Upper lobe of left lung (tissue), 6 donors: ENCODE results near the gene KIF15. TPM values are rescaled to one million over a fixed set of nuclear protein-coding genes. Genes with fewer than 3 reads are reported as not detected.

Experiments used
- ATAC-seq, 2 donors: fragments of 200-7000 bp; cut with Tn5 transposase; one replicate each; pipeline ENCODE4 v1.9.1; 2022; ENCODE audit warnings: mild to moderate bottlenecking in 2 of 2, moderate library complexity in 2 of 2; ENCODE audit not compliant: low FRiP score in 2 of 2
- DNase-seq, 2 donors: peaks; one replicate each; pipeline ENCODE4 v3.0.0-alpha.2; 2019 to 2020
- H3K27ac ChIP-seq, 4 donors: fragments of 200-600 bp; sonication (generic); one replicate each; pipeline ENCODE4 v1.5.1; 2016 to 2019
- H3K27me3 ChIP-seq, 4 donors: fragments of 200-600 bp; sonication (generic); one replicate each; pipeline ENCODE4 v1.5.1; 2017 to 2019
- H3K36me3 ChIP-seq, 4 donors: fragments of 200-600 bp; sonication (generic); one replicate each; pipeline ENCODE4 v1.5.1; 2016 to 2019
- H3K4me1 ChIP-seq, 4 donors: fragments of 200-600 bp; sonication (generic); one replicate each; pipeline ENCODE4 v1.5.1; 2018 to 2019
- H3K4me3 ChIP-seq, 4 donors: fragments of 200-600 bp; sonication (generic); one replicate each; pipeline ENCODE4 v1.5.1; 2017 to 2019; ENCODE audit warnings: mild to moderate bottlenecking in 2 of 4, moderate library complexity in 1 of 4
- H3K9me3 ChIP-seq, 4 donors: fragments of 200-600 bp; sonication (generic); one replicate each; pipeline ENCODE4 v1.5.1; 2018 to 2019
- EP300 ChIP-seq, 4 donors: sonication (generic); formaldehyde crosslinking; IDR thresholded peaks; one replicate each; pipeline ENCODE4 v1.5.1; 2017; ENCODE audit warnings: antibody characterized with exemption in 4 of 4, control low read depth in 2 of 4
- POLR2A ChIP-seq, 4 donors: fragments of 450-650 bp; IDR thresholded peaks; one replicate each; pipeline ENCODE4 v1.5.1; 2016 to 2017; ENCODE audit warnings: antibody characterized with exemption in 4 of 4, mild to moderate bottlenecking in 2 of 4
- POLR2AphosphoS5 ChIP-seq, 2 donors: sonication (generic); formaldehyde crosslinking; IDR thresholded peaks; one replicate each; pipeline ENCODE4 v1.5.1; 2017; ENCODE audit warnings: antibody characterized with exemption in 2 of 2
- WGBS, 2 donors: methylation state at CpG; one replicate each; pipeline ENCODE4 v1.1.5; 2017 to 2018; 5-methylcytosine and 5-hydroxymethylcytosine counted together
- total RNA-seq, 6 donors: library from RNA; depleted of rRNA in 4 of 6; stranded (reverse); fragments of >200 nt in 4 of 6; gene quantifications; one replicate each; pipeline versions ENCODE4 v1.1.0 to v1.2.1, GENCODE V29; 2016 to 2021
- TF ChIP-seq, protein P1 (sequence below), 6 experiments: fragments of 450-650 bp in 4 of 6; fragments of 200-600 bp in 2 of 6; sonication (generic) in 2 of 6; IDR thresholded peaks; one replicate each; pipeline ENCODE4 v1.5.1; 2016 to 2019; ENCODE audit warnings: antibody characterized with exemption in 6 of 6
- donor health status: DM: no; HTN: no; CAD: no; lungs with moderate emphysema.
- donor health status: DM: no; HTN: yes; CAD: no; lungs with severe emphysema.

The KIF15 gene
- total RNA-seq, 6 donors from 2014 or later: 0.69 to 2.3 (median 0.89) TPM; not detected in 1

DNA sequence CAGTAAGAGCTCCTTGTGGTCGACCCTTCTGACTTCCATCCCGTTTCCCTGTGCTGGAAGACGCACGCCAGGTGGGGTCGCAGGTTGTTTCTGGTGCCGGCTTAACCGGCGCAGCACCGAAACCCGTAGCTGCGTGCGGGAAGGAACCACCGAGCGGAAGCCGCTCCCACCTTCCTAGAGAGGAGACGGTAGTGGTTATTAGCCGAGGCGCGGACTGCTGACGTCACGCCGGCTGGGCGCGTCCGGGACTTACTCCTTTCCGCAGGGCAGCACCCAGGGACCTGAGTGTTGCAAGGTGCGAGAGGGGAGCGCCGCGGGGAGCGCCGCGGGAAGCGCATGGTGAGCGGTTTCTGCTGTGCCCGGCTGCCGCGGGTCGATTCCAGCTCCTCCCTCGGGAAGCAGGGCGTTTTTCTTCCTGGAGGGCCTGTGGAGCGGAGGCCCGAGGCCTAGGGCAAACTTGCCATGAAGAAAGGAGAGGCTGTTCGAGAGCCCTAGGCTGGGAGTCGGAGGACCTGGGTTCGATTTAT is 32.1 kb upstream of the KIF15 start, which contains the start of gene ZNF501:
TSS of gene ZNF501 (plus strand) at position 252 of the 527 bp plus-strand sequence. CDS start 4,787 bp downstream, outside the sequence.
- H3K4me3 ChIP-seq: peak within 1 kb of the TSS; percentile 69 to 77 (median 72)
- TF ChIP-seq EP300 (IDR thresholded peaks at IDR 0.05) (peak in 1 of 4 donors; percentile 37), POLR2AphosphoS5 (IDR thresholded peaks at IDR 0.05) (peak; percentile 45 to 79), POLR2A (IDR thresholded peaks at IDR 0.05) (peak in 1 of 4 donors; percentile 48)
- TF ChIP-seq, protein P1, sequence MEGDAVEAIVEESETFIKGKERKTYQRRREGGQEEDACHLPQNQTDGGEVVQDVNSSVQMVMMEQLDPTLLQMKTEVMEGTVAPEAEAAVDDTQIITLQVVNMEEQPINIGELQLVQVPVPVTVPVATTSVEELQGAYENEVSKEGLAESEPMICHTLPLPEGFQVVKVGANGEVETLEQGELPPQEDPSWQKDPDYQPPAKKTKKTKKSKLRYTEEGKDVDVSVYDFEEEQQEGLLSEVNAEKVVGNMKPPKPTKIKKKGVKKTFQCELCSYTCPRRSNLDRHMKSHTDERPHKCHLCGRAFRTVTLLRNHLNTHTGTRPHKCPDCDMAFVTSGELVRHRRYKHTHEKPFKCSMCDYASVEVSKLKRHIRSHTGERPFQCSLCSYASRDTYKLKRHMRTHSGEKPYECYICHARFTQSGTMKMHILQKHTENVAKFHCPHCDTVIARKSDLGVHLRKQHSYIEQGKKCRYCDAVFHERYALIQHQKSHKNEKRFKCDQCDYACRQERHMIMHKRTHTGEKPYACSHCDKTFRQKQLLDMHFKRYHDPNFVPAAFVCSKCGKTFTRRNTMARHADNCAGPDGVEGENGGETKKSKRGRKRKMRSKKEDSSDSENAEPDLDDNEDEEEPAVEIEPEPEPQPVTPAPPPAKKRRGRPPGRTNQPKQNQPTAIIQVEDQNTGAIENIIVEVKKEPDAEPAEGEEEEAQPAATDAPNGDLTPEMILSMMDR (IDR thresholded peaks at IDR 0.05): peak in 1 of 6 experiments; percentile 17
- H3K9me3 ChIP-seq: peaks cover 27 to 100% (median 76%) of the 10 kb centered on the region in 4 donors
- H3K4me1 ChIP-seq: peaks cover 4 to 16% (median 9%) of the 10 kb centered on the region in 4 donors
- WGBS, 2 donors: 1% methylated on average over 31 to 36 of the region's 46 CpGs
- peaks cover 0 to 31% (median 23%) of the 10 kb centered on the region in 4 donors for H3K36me3 ChIP-seq
- H3K27ac ChIP-seq: peak within 1 kb of the TSS; percentile 15 to 59 (median 54)
- ATAC-seq: peak; percentile 95 to 99
- DNase-seq: peak; percentile 95 to 99
- no peaks in the 10 kb centered on the region for H3K27me3 ChIP-seq

DNA sequence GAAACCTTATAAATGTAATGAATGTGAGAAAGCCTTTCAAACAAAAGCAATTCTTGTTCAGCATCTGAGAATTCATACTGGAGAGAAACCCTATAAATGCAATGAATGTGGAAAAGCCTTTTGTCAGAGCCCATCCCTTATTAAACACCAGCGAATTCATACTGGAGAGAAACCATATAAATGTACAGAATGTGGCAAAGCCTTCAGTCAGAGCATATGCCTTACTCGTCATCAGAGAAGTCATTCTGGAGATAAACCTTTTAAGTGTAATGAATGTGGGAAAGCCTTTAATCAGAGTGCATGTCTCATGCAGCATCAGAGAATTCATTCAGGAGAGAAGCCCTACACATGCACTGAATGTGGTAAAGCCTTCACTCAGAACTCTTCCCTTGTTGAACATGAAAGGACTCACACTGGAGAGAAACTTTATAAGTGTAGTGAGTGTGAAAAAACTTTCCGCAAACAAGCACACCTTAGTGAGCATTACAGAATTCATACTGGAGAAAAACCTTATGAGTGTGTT is 26.9 kb upstream of the KIF15 start:
- no peak for TF ChIP-seq POLR2A (IDR thresholded peaks at IDR 0.05)
- no peak for TF ChIP-seq EP300 (IDR thresholded peaks at IDR 0.05)
- TF ChIP-seq, protein P1 (IDR thresholded peaks at IDR 0.05): no peak
- no peak for TF ChIP-seq POLR2AphosphoS5 (IDR thresholded peaks at IDR 0.05)
- Histone ChIP-seq H3K36me3 (peaks cover 0 to 42% (median 28%) of the 10 kb centered on the region in 4 donors), H3K4me1 (peaks cover 0 to 8% (median 5%) of the 10 kb centered on the region in 4 donors), H3K4me3 (no peak overlapping the region), H3K27me3 (no peaks in the 10 kb centered on the region), H3K9me3 (peaks cover 68 to 98% (median 91%) of the 10 kb centered on the region in 4 donors), H3K27ac (no peak overlapping the region)
- ATAC-seq (no peak), DNase-seq (no peak)
- whole genome bisulfite sequencing, 2 donors: 94 to 97% methylated on average over 3 of the region's 3 CpGs

DNA sequence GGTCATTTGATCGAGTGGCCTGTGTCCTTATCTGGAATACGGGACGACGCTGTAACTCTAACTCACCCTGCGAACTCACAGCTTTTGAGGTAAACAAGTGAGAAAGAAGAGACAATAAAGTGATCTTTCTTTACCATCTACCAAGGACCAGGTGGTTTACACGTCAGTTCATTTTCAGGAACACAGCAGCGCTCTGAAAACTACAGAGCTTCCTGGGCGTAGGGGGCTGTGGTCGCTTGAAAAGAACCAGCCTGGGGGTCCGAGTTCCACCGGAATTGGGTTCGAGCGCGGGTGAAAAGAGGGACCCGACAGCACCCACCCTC is 532 bp upstream of the KIF15 start:
- Histone ChIP-seq H3K4me1 (peaks cover 12 to 26% (median 16%) of the 10 kb centered on the region in 4 donors), H3K36me3 (peaks cover 0 to 8% (median 0%) of the 10 kb centered on the region in 4 donors), H3K4me3 (peak overlapping the region; percentile 59 to 86 (median 73)), H3K9me3 (peaks cover 0 to 12% (median 1%) of the 10 kb centered on the region in 4 donors), H3K27ac (peak overlapping the region; percentile 74 to 89 (median 78)), H3K27me3 (no peaks in the 10 kb centered on the region)
- no peak for DNase-seq
- ATAC-seq: no peak
- WGBS, 2 donors: 3 to 5% methylated on average over 13 to 15 of the region's 15 CpGs
- no peak for TF ChIP-seq EP300 (IDR thresholded peaks at IDR 0.05)
- TF ChIP-seq POLR2AphosphoS5 (IDR thresholded peaks at IDR 0.05): no peak
- TF ChIP-seq, protein P1 (IDR thresholded peaks at IDR 0.05): no peak
- TF ChIP-seq POLR2A (IDR thresholded peaks at IDR 0.05): no peak

DNA sequence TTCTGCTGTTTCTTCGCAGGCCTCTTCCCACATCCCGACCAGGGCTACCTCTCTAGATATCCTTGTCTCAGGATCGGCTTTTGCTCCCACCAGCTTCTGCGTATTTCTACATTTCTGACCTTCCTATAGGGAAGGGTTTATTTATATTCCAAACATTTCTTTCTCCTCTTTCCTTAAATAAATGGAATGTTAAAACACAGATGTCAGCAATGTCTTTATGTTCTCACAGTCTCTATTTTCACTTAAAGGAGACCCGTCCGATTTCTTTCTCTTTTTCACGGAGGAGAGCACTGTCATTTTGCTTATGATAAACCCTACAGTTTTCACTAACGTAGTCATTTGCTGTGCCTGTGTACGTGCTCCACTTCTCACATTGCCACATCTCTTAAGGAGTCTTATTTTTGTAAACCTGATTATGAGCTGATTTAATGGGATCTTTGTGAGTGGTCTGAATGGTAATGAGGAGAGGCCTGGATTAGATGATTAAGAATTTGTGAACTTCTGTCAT is 630 bp downstream of the KIF15 start:
- H3K4me3 ChIP-seq: peak overlapping the region; percentile 59 to 86 (median 73)
- TF ChIP-seq, protein P1 (IDR thresholded peaks at IDR 0.05): no peak
- TF ChIP-seq POLR2A (IDR thresholded peaks at IDR 0.05): no peak
- TF ChIP-seq POLR2AphosphoS5 (IDR thresholded peaks at IDR 0.05): no peak
- TF ChIP-seq EP300 (IDR thresholded peaks at IDR 0.05): no peak
- DNase-seq (no peak), ATAC-seq (no peak)
- no peaks in the 10 kb centered on the region for H3K27me3 ChIP-seq
- peaks cover 0 to 8% (median 0%) of the 10 kb centered on the region in 4 donors for H3K36me3 ChIP-seq
- H3K4me1 ChIP-seq: peaks cover 12 to 26% (median 16%) of the 10 kb centered on the region in 4 donors
- peaks cover 0 to 6% (median under 1%) of the 10 kb centered on the region in 4 donors for H3K9me3 ChIP-seq
- 2% methylated on average over 9 of the region's 9 CpGs for WGBS, 2 donors
- H3K27ac ChIP-seq: no peak overlapping the region
